Middle frontal gyrus (tissue), 1 donor: Measurements from ENCODE around the gene AGT.
"Not testable (repeated sequence)": the region's sequence is repeated elsewhere in the genome, so short reads cannot be mapped to it uniquely, and the experiment has no call there.

Experiments
- DNase-seq: peaks from one replicate; pipeline ENCODE4 v3.0.0-alpha.2; 2015; ENCODE audit warnings: low spot score; ENCODE audit errors: extremely low spot score

The AGT gene

DNA sequence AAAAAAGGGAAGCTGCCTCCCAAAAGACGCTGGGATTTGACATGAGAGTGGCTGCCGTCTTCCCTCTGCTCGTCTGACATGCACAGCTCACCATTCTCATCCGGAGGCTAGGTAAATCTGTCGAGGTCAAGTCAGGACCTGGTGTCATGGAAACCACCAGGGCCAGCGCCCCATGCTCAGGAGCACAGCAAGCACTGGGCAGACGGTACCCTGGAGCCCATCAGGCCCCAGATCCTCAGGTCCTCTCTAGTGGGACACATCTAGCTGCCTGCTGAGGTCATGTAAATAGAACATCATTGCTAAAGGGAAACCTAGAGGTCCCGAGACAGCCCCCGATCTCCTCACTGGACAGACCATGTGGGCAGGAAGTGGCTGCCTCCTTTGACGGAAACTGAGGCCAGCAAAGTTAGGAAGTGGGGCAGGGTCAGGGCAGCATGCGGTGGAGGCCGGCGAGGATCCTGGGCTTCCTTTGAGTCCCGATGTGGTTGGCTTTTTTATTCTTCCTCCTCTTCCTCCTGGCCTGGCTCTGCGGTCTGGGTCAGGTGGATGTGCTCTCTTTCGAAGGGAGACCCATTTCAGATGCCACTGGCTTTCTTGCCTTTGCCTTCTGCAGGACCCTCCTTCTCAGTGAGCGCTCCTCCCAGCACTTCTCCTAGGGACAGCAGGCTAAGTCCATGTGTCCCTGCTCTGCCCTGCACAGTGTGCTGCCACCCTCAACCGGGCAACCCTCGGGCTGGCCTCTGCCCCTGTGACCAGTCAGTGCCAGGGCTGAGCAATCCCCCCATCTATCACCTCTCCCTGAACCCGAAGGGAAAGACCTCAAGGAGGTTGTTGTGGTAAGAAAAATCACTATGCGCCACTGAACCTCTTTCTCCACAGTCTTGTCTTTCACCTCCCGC lies 5.9 kb downstream of the AGT start:
- no peak for DNase-seq

- DNase-seq, result no peak
Observed at GRCh38 chr1:230706887-230707731, 6.8 kb downstream of the AGT start.

GRCh38 chr1:230706020-230706699 lies 7.8 kb downstream of the AGT start:
- no peak for DNase-seq

GRCh38 chr1:230705289-230706019 lies 8.5 kb downstream of the AGT start:
- no peak for DNase-seq

DNA sequence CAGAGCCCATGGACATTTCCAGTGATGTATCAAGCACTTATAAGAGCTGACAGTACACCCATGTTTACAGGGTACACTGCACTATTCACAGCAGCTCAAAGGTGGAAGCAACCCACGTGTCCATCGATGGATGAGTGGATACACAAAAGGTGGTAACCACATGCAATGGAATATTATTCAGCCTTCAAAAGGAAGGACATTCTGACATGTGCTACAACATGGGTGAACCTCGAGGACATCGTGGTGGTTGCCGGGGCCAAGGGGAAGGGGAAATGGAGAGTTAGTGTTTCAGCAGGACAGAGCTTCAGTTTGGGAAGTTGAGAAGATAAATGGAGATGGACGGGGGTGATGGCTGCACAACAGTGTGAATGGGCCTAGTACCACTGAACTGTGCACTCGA lies 9.1 kb downstream of the AGT start:
- no peak for DNase-seq

- no peak for DNase-seq
Observed at GRCh38 chr1:230703679-230704385, 10.1 kb downstream of the AGT start.

GRCh38 chr1:230702934-230703678 lies 10.8 kb downstream of the AGT start:
- no peak for DNase-seq

- no peak for DNase-seq
Observed at GRCh38 chr1:230701895-230702768, 11.8 kb downstream of the AGT start.

GRCh38 chr1:230701434-230701833 lies 12.5 kb downstream of the AGT start:
- DNase-seq, result no peak

- no peak for DNase-seq
Observed at GRCh38 chr1:230700132-230700531, 13.8 kb downstream of the AGT start.

- no peak for DNase-seq
Observed at GRCh38 chr1:230699716-230700115, 14.2 kb downstream of the AGT start.

- DNase-seq, result not testable (repeated sequence)
Observed at GRCh38 chr1:230698964-230699363, 15.0 kb downstream of the AGT start.

GRCh38 chr1:230698130-230698529 lies 15.8 kb downstream of the AGT start:
- no peak for DNase-seq

- DNase-seq, result no peak
Observed at GRCh38 chr1:230696722-230697437, 17.0 kb downstream of the AGT start.

DNA sequence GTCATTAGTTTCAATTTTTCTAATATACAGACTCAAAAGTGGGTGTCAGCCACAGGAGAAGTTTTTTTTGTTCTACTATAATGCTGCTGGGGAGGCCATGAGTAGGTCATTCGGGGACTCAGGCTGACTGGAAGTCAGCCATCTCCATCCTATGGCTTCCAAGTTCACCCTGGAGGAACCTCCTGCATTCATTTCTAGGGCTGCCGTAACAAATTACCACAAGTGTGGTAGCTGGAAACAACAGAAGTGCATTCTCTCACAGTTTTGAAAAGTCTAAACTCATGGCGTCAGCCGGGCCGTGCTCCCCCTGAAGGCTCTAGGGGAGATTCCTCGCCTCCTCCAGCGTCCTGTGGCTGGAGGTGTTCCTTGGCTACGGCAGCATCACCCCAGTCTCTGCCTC lies 17.7 kb downstream of the AGT start:
- no peak for DNase-seq

- no peak for DNase-seq
Observed at GRCh38 chr1:230694991-230695390, 18.9 kb downstream of the AGT start.

- no peak for DNase-seq
Observed at GRCh38 chr1:230694464-230694863, 19.5 kb downstream of the AGT start.

- DNase-seq, result no peak
Observed at GRCh38 chr1:230693777-230694176, 20.1 kb downstream of the AGT start.
